ENCODE results near the gene PARP4.
"Not testable (repeated sequence)": the region's sequence is repeated elsewhere in the genome, so short reads cannot be mapped to it uniquely, and the experiment has no call there.

GRCh38 chr13:24371273-24371672 lies 141.3 kb downstream of the PARP4 start:
- not testable (repeated sequence) for TF ChIP-seq CTCF, POLR2AphosphoS5, POLR2A, EP300 (IDR thresholded peaks at IDR 0.05)
